G401 (cell line): ENCODE results near the gene CFAP43. TPM values are rescaled to one million over a fixed set of nuclear protein-coding genes. Genes with fewer than 3 reads are reported as not detected.

Experiments used
- DNase-seq: peaks from one replicate; pipeline ENCODE4 v3.0.0-alpha.2; 2015; ENCODE audit warnings: low spot score
- in situ Hi-C: cut with HindIII; loops from 2 replicates; pipeline ENCODE4 v1.10.0; 2016; ENCODE audit warnings: low sequenced_read_pairs, mixed read lengths
- total RNA-seq: library from RNA; depleted of rRNA; stranded (reverse); fragments of >200 nt; shearing (Covaris generic); gene quantifications from 2 replicates; pipeline ENCODE4 v1.2.3, GENCODE V29; 2014; rRNA removed

Gene CFAP43, protein sequence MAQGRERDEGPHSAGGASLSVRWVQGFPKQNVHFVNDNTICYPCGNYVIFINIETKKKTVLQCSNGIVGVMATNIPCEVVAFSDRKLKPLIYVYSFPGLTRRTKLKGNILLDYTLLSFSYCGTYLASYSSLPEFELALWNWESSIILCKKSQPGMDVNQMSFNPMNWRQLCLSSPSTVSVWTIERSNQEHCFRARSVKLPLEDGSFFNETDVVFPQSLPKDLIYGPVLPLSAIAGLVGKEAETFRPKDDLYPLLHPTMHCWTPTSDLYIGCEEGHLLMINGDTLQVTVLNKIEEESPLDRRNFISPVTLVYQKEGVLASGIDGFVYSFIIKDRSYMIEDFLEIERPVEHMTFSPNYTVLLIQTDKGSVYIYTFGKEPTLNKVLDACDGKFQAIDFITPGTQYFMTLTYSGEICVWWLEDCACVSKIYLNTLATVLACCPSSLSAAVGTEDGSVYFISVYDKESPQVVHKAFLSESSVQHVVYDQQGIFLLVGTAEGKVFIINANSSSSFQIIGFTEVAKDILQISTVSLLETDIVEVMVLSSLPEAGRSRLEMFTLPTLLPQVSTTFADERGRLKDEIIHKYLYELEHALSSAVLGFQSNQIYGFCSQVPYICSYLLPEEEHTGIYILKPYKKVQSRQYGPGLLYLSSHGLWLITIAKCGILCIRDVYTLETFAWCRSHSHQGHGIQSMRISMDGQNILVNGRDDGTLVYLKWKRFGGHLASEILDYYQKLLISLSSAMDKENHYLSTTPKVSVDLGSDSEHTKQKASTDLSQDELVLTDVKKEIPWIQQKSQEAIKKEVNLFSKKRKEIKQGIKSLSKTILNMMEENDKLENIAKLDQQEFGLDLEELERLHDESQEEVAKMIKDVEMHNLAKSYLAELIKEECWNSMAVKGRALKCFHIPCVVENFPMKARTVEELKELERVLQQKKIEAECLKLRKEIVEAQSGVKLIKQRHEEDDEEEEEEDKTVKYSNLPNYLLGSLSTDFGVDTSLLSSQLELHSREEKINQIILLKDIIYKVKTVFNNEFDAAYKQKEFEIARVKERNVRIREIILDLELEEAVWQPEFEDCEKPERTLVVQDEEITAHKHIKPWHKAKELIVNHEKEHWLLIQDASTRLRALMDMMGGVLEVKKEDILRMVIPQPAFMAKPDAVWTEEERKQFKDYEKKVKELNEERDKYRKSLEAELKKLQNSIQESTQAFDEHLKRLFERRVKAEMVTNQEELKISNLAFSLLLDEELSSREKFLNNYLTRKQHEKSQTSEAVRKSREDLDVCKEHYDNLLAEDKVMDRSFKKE (N-terminal part only)
- total RNA-seq: 0.58 and 4.6 TPM in 2 replicates

- in situ Hi-C loops: no loop called here
- peak; percentile 96 for DNase-seq
Measured at GRCh38 chr10:104231784-104232612, at the start of gene CFAP43. CFAP43 (minus strand) TSS chr10:104232364; CDS start chr10:104232246, 118 bp downstream.

DNA sequence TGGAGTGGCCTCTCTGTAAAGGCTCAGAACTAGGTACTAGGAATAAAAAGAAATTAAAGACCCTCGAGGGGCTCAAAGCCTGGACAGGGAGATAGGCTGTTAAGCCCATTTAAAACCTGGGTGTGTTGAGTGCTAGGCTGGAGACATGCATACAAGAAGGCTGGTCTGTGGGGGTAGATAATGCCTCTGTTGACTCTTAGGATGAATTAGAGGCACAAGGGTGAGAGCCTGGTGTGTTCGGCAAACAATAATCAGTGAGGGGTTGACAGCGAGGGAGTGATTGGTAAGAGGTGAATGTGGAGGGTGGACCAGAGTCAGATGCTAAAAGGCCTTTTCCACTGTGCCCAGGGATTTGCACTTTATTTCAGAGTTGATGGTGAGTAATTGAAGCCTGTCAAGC lies 49.5 kb upstream of the CFAP43 start:
- in situ Hi-C loops: no loop called here
- no peak for DNase-seq

DNA sequence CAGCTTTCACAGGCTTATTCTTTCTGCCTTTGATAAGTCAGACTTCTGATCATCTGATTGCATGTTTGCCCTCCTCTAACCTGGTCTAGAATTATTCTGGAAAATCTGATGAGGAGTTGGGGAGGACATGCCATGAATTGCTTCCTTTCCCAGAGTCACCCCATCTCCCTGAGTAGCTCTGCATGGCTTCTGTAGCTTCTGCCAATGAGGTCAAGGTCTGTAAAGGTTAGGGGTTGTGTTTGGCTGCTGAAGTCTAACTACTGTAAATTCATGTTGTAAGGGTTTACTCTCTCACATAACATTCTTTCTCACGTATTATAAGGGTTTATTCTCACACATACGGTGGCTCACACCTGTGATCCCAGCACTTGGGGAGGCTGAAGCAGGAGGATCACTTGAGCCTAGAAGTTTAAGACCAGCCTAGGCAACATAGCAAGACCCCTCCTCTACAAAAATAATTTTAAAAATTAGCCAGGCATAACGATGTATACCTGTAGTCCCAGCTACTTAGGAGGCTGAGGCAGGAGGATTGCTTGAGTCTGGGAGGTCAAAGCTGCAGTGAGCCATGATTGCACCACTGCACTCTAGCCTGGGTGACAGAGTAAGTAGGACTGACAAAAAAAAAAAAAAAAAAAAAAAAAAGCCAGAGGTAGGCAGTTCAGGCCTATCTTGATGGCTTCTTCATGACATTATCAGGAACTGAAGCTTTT lies 47.5 kb upstream of the CFAP43 start:
- in situ Hi-C loops: no loop called here
- no peak for DNase-seq

GRCh38 chr10:104277785-104278184 lies 45.6 kb upstream of the CFAP43 start:
- in situ Hi-C loops: no loop called here
- DNase-seq: no peak

GRCh38 chr10:104276192-104276591 lies 44.0 kb upstream of the CFAP43 start:
- in situ Hi-C loops: no loop called here
- DNase-seq: no peak

- DNase-seq: peak; percentile 50
- in situ Hi-C loops: no loop called here
Measured at GRCh38 chr10:104274762-104275721, 42.9 kb upstream of the CFAP43 start.

DNA sequence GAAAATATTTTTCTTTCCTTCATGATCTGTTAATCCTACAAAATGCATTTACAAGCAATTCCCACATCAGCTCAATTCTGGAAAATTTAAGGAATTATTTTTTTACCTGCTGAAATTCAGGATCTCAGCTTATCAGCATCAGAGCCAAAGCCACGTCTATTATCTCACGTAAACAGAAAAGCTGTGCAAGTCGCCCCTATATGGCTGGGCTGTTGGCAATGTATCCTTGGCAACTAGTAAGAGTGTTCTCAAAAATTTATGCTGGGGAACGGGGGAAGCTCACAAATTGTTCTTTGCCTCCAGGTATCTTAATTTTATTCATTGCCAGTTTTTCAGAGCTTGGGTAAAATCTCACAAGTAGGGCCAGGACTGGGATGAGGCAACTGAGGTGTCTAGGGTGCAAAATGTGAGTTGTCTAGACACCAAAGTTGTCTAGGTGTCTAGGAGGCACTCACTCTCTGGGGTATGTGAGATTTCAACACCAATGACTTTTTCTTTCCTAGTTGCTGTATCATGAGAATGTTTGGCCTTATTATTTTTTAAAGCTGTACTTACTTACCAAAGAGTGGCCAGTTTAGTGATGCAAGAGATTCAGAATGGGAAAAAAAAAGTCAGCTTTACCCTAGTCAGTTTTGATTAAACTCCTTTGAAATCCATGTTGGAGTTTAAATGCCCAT lies 41.9 kb upstream of the CFAP43 start:
- no peak for DNase-seq
- in situ Hi-C loops: no loop called here

- no peak for DNase-seq
- in situ Hi-C loops: no loop called here
Measured at GRCh38 chr10:104273286-104273685, 41.1 kb upstream of the CFAP43 start.

- in situ Hi-C loops: no loop called here
- peak; percentile 99 for DNase-seq
Measured at GRCh38 chr10:104268713-104269645, 36.8 kb upstream of the CFAP43 start, which contains the start of gene GSTO2. GSTO2 (plus strand) TSS chr10:104269184; CDS start chr10:104274916, 5,732 bp downstream.

DNA sequence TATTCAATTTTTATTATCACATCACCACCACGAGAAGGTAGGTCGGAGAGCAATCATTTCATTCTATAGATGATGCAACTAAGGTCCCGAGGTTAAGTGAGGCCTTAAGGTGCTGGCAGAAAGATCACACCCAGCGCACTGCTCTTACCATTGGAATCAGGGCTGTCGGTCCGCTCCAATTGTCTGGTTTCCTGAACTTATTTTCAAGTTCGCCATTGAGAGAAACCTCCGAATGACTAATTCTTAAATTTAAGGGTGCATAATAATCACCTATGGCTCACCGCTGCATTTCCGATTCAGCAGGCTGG lies 36.2 kb upstream of the CFAP43 start:
- in situ Hi-C loops: no loop called here
- DNase-seq: no peak

GRCh38 chr10:104267721-104268404 lies 35.7 kb upstream of the CFAP43 start:
- in situ Hi-C loops: no loop called here
- DNase-seq: no peak

DNA sequence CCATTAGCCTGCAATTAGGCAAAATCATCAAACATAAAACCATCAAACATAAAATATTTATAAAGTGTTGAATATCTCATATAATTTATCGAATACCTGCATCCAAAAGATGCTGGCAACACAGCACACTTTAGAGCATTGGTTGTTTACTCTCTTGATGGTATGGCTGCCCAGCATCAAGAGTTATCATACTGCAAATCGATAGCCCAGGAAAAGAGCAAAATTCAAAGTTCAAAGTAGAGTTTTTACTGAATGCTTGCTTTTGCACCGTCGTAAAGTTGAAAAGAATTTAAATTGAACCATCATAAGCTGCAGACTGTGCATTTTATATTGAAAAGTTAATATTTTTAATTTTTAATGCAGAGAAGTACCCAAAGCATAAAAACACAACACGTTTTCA lies 32.6 kb upstream of the CFAP43 start:
- no peak for DNase-seq
- in situ Hi-C loops: no loop called here

GRCh38 chr10:104262055-104262454 lies 29.9 kb upstream of the CFAP43 start:
- DNase-seq: peak; percentile 92
- in situ Hi-C loops: no loop called here

DNA sequence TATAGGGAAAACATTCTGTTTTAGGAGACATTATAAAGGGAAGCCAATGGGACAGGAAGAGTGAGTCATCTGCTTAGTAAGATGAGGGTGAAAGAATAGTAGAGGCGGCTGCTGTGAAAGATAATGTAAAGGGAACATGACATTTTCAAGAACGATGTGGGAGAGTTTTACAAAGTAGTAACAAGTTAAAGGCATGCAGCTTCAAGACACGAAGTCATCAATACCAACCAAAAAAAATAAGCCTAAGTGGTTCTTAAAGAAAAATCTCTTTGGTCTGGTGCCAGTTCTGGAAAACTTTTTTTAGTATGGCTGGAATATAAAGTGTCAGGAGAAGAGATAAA lies 28.6 kb upstream of the CFAP43 start:
- in situ Hi-C loops: no loop called here
- DNase-seq: no peak
